PC-3 (cell line): ENCODE data around the gene TCERG1L.

ENCODE experiments used
- EZH2 ChIP-seq: fragments of 300-600 bp; sonication (generic); IDR thresholded peaks from one replicate; pipeline ENCODE4 v1.6.1; 2017; ENCODE audit warnings: antibody characterized with exemption, mild to moderate bottlenecking, low read length; ENCODE audit not compliant: unreplicated experiment
- EZH2phosphoT487 ChIP-seq: fragments of 300-600 bp; sonication (generic); IDR thresholded peaks from 2 replicates; pipeline ENCODE4 v1.6.1; 2018; ENCODE audit warnings: mild to moderate bottlenecking, antibody characterized with exemption, low read length, borderline replicate concordance
- TF ChIP-seq, protein P1 (sequence below): fragments of 300-600 bp; sonication (generic); conservative IDR thresholded peaks from 2 replicates; pipeline ENCODE4 v1.5.1; 2017; ENCODE audit warnings: antibody characterized with exemption, low read depth, mild to moderate bottlenecking, low read length

DNA sequence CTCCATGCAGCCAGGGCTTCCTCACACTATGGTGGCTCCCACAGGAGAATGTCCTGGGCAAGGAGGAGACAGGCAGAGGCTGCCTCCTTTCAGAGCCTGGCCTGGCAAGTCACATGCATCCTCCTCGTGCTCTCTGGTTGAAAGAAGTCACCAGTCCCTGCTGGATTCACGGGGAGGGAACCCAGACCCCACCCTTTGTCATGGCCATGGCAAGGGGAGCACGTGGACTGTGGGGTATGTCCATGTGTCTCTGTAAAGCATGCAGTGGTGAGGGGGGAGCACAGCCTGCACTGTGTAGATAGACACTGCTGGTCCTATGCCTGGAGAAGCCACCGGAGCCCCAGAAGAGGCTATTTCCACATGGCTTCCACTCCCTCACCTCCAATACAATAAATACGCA is 225.0 kb downstream of the TCERG1L start:
- TF ChIP-seq, protein P1, sequence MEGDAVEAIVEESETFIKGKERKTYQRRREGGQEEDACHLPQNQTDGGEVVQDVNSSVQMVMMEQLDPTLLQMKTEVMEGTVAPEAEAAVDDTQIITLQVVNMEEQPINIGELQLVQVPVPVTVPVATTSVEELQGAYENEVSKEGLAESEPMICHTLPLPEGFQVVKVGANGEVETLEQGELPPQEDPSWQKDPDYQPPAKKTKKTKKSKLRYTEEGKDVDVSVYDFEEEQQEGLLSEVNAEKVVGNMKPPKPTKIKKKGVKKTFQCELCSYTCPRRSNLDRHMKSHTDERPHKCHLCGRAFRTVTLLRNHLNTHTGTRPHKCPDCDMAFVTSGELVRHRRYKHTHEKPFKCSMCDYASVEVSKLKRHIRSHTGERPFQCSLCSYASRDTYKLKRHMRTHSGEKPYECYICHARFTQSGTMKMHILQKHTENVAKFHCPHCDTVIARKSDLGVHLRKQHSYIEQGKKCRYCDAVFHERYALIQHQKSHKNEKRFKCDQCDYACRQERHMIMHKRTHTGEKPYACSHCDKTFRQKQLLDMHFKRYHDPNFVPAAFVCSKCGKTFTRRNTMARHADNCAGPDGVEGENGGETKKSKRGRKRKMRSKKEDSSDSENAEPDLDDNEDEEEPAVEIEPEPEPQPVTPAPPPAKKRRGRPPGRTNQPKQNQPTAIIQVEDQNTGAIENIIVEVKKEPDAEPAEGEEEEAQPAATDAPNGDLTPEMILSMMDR = no peak
- TF ChIP-seq EZH2 (no peak), EZH2phosphoT487 (no peak)
